HG02642 (cell line): ENCODE results near the gene SLC19A1.

Experiments used
- ATAC-seq: cut with Tn5 transposase; IDR thresholded peaks from one replicate; pipeline ENCODE4 v1.9.1; 2021; ENCODE audit warnings: mild to moderate bottlenecking; ENCODE audit not compliant: unreplicated experiment, poor library complexity

SLC19A1 gene

DNA sequence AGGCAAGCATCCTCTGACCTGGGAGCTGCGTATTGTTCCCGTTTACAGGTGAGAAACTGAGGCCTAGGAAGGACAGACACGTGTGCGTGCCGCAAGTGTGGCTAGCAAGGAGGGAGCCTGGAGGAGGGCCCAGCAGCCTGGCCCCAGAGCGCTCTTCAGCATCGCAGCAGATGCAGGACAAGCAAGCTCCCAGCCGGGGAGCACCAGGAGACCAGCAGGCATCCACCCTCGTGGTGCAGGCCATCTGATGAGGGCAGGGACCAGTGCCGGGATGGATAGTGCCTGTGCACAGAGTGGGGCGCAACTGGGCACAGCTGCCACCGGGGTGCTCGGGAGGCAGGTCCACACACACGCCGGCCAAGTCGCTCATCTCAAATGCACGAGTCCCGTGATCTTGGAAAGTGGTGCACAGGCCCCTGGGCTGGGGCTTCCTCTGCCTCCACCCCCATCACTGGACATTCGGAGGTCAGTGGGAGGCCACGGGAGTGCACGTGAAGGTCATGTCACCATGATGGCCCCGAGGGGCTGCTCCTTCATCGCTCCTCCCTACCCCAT is 82.2 kb downstream of the SLC19A1 start:
- ATAC-seq = no peak

DNA sequence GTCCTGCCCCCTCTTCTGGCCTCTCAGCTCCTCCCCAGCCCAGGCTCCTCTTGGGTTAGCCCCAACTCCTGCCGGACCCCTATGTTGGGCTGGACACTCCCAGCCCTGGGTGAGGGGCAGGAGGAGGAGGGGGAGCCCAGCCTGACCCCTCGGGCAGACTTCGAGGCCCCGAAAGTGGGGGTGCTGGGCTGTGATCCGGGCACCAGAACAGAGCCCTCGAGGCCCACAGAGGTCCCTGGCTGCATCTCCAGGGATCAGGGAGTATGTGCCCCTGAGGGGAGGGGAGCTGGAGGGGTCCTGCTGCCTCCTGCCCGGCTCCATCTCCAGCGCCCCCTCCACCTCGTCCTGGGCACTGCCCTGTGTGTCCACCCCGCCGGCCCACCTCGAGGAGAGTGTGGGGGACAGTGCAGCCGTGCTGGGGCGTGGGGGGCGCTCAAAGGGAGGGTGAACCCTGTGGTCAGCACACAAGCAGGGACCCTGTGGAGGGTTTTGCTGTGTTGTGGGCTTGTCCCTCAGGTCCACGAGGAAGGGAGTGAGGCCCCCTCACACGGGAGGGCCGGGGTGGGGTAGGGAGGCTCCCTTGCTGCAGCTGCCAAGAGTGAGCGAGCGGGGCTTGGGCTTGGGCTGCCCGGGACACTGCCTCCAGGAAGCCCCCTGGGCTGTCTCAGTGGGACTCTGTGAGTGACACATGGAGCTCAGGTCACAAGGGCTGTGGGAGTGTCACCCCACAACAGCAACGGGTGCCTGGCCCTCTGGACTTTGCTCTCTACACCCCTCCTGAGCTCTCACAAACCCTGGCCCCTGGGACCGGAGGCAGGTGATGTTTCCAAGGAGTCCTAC is 82.8 kb downstream of the SLC19A1 start:
- no peak for ATAC-seq

GRCh38 chr21:45458281-45459170 is 83.7 kb downstream of the SLC19A1 start:
- no peak for ATAC-seq

GRCh38 chr21:45457832-45458172 is 84.4 kb downstream of the SLC19A1 start:
- ATAC-seq = no peak

DNA sequence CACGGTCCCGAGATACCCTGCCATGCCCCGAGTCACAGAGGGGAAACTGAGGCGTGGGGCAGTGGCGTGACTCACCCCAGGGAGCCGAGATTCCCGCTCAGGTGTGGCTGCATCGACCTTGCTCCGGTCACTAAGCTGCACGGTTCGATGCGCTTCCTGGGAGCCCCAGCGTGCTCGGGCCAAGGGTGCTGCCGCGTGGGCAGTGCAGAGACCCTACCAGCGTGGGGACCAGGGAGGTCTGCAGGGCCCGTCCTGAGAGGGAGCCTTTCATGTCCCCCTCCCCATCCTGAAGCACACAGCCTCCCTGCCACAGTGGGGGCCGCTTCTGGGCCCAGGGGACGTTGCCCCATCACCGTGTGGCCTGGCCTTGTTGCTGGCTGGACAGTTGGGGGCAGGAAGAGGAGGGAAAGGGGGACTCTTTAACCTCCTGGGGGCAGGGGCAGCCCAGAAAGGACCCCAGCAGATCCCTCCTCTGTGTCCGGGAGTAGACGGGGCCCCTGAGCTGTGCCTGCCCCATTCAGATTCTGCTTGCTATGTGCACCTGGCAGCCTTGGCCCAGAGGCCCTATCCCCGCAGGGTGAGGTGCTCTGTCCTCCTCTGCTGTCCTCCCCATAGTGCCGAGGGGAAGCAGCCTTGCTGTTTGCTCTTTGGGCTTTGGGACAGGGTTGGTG is 84.9 kb downstream of the SLC19A1 start:
- no peak for ATAC-seq

GRCh38 chr21:45456584-45457160 is 85.6 kb downstream of the SLC19A1 start:
- ATAC-seq = no peak

DNA sequence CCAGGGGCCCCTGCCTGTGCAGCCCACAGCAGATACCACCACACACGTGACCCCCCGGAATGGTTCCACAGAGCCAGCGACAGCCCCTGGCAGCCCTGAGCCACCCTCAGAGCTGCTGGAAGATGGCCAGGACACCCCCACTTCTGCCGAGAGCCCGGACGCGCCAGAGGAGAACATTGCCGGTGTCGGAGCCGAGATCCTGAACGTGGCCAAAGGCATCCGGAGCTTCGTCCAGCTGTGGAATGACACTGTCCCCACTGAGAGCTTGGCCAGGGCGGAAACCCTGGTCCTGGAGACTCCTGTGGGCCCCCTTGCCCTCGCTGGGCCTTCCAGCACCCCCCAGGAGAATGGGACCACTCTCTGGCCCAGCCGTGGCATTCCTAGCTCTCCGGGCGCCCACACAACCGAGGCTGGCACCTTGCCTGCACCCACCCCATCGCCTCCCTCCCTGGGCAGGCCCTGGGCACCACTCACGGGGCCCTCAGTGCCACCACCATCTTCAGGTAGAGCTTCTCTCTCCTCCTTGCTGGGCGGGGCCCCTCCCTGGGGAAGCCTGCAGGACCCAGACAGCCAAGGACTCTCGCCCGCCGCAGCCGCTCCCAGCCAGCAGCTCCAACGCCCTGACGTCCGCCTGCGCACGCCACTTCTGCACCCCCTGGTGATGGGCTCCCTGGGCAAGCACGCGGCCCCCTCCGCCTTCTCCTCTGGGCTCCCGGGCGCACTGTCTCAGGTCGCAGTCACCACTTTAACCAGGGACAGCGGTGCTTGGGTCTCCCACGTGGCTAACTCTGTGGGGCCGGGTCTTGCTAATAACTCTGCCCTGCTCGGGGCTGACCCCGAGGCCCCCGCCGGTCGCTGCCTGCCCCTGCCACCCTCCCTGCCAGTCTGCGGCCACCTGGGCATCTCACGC is 86.3 kb downstream of the SLC19A1 start:
- ATAC-seq = no peak

GRCh38 chr21:45454926-45455673 is 87.1 kb downstream of the SLC19A1 start:
- no peak for ATAC-seq

GRCh38 chr21:45454060-45454925 is 87.9 kb downstream of the SLC19A1 start:
- ATAC-seq = no peak

- no peak for ATAC-seq
Measured at GRCh38 chr21:45453308-45453950, 88.8 kb downstream of the SLC19A1 start.

GRCh38 chr21:45452696-45453307 is 89.4 kb downstream of the SLC19A1 start:
- ATAC-seq = no peak

GRCh38 chr21:45451771-45452182 is 90.5 kb downstream of the SLC19A1 start:
- no peak for ATAC-seq

GRCh38 chr21:45451091-45451740 is 91.0 kb downstream of the SLC19A1 start:
- no peak for ATAC-seq

- no peak for ATAC-seq
Measured at GRCh38 chr21:45450423-45451090, 91.7 kb downstream of the SLC19A1 start.

GRCh38 chr21:45449658-45450422 is 92.4 kb downstream of the SLC19A1 start:
- ATAC-seq = no peak
